ENCODE data around the gene SNAI3. TPM values are rescaled to one million over a fixed set of nuclear protein-coding genes. Genes with fewer than 3 reads are reported as not detected.

Gene SNAI3
- total and polyA plus RNA-seq, 9 of the 15 experiments (the other 6 are each of a cell fraction or from before 2014, with no cell fraction given) = 0.04 to 4.1 (median 0.80) TPM; not detected in 1

DNA sequence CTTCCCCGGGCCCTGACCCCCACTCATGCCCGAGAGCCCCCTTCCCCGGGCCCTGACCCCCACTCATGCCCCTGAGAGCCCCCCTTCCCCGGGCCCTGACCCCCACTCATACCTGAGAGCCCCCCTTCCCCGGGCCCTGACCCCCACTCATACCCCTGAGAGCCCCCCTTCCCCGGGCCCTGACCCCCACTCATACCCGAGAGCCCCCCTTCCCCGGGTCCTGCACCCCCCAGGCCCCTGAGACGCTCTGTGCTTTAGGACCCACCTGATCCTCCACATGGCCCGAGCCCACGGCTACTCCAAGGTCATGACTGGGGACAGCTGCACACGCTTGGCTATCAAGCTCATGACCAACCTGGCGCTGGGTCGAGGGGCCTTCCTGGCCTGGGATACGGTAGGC lies 26.7 kb upstream of the SNAI3 start:
- ChIA-PET POLR2A (interaction anchor here (0.5 to 0.9 kb wide), 2 partner anchors 17 to 53 kb away, joined by 3 read pairs; no protein-coding TSS in a partner anchor), CTCF (ENCODE audit: low intra/inter-chr PET ratio) (interaction anchor here (0.7 kb wide), 1 partner anchor 95 kb away, joined by 3 read pairs; no protein-coding TSS in a partner anchor)
- Histone ChIP-seq H3K27ac (ENCODE audit: extremely low read depth, low read depth, low read length) (no peak overlapping the region), H3K4me1 (replicated peaks in 1 of 2; ENCODE audit: control insufficient read depth in 2 of 2, insufficient read depth in 2 of 2, low read length in 2 of 2) (peaks cover 0 to 69% of the 10 kb centered on the region in 2 experiments; a peak in 2 of 5 replicates), H4K20me1 (replicated peaks; ENCODE audit: control insufficient read depth, insufficient read depth, low read length) (peaks cover 17% of the 10 kb centered on the region; the same call in 1 of the 2 replicates), H3K4me3 (no peak overlapping the region), H3K36me3 (ENCODE audit: control insufficient read depth, insufficient read depth, low read length) (peaks cover 94% of the 10 kb centered on the region), H3K4me2 (ENCODE audit: insufficient read depth, low read length) (no peak overlapping the region), H2AFZ (ENCODE audit: low read depth, low read length) (no peak overlapping the region), H3K27me3 (ENCODE audit: control insufficient read depth in 2 of 2, insufficient read depth in 2 of 2, low read length in 2 of 2) (no peaks in the 10 kb centered on the region; a peak in 1 of 5 replicates), H3K79me2 (ENCODE audit: control insufficient read depth, insufficient read depth, low read length) (peaks cover 28% of the 10 kb centered on the region), H3K9me1 (ENCODE audit: control insufficient read depth, insufficient read depth, low read length) (peaks cover 3% of the 10 kb centered on the region), H3K9ac (ENCODE audit: insufficient read depth in 1 of 2, low read depth in 2 of 2, low read length in 2 of 2) (0 out of 4 replicates have a peak overlapping the region, but pooled peaks of 1 of the 2 experiments have one; percentile 12), H3K9me3 (replicated peaks; ENCODE audit: control insufficient read depth, insufficient read depth, low read depth, low read length) (0 out of 2 replicates have a peak, but pooled peaks cover 2% of the 10 kb centered on the region)
- DNase-seq (ENCODE audit: extremely low read depth in 1 of 4, low spot score in 3 of 4) (no peak), ATAC-seq (no peak), FAIRE-seq (no peak)
- in situ Hi-C loops (cut with MboI) (no loop called here), intact Hi-C loops (cut with micrococcal nuclease) (no loop called here)
- no TSS peak for BruUV-seq (replicated peaks)
- TF ChIP-seq ETS2 (tag; IDR thresholded peaks at IDR 0.05; ENCODE audit: borderline replicate concordance, poor library complexity, severe bottlenecking) (no peak), NFRKB (IDR thresholded peaks at IDR 0.05; ENCODE audit: low read depth) (no peak), ZBTB7A (IDR thresholded peaks at IDR 0.05; ENCODE audit: borderline replicate concordance, control insufficient read depth, low read depth, low read length) (peak; percentile 61; the same call in 1 of the 2 replicates), SMARCA4 (IDR thresholded peaks at IDR 0.05) (no peak), PCBP1 (IDR thresholded peaks at IDR 0.05; ENCODE audit: low read depth, low read length, poor library complexity, severe bottlenecking) (peak; percentile 11)
- 91% methylated on average over 4 of the region's 15 CpGs for WGBS (ENCODE audit: insufficient coverage, low coverage, missing lambda C conversion rate)

All from K562 (cell line).